B cell (primary cell): ENCODE data around the gene E2F3. TPM values are rescaled to one million over a fixed set of nuclear protein-coding genes. Genes with fewer than 3 reads are reported as not detected.

Experiments used
- ATAC-seq: fragments of 200-7000 bp; cut with Tn5 transposase; one replicate; pipeline ENCODE4 v1.10.0; 2021; ENCODE audit warnings: low read depth, mild to moderate bottlenecking, moderate number of reproducible peaks, moderate library complexity
- CTCF ChIA-PET: fragments of 350-600 bp; sonication (Branson Sonifier 250); formaldehyde crosslinking; loops from one replicate; lab custom pipeline; 2021; ENCODE audit warnings: antibody characterized with exemption, inconsistent platforms; lab: Charles Lee
- POLR2A ChIA-PET: fragments of 350-600 bp; sonication (Branson Sonifier 250); formaldehyde crosslinking; loops from one replicate; lab custom pipeline; 2021; ENCODE audit warnings: antibody characterized with exemption; lab: Charles Lee
- DNase-seq: peaks from one replicate; pipeline ENCODE4 v3.0.0; 2013
- H2AFZ ChIP-seq: 2 replicates; pipeline ENCODE4 v1.6.1; 2012; ENCODE audit warnings: mild to moderate bottlenecking, low read depth, low read length; ENCODE audit not compliant: insufficient read depth, poor library complexity, severe bottlenecking
- H3K27ac ChIP-seq, 2 donors: 1 replicate in 1 of 2; 2 replicates in 1 of 2; pipeline ENCODE4 v1.5.1; 2012 to 2013; ENCODE audit warnings: low read length in 2 of 2, mild to moderate bottlenecking in 2 of 2, moderate library complexity in 1 of 2
- H3K27me3 ChIP-seq, 4 experiments: fragments of 200-600 bp in 1 of 4; sonication (generic) in 1 of 4; replicated peaks in 1 of 4; 1 replicate in 2 of 4; 2 replicates in 2 of 4; pipeline versions ENCODE4 v1.6.1 to v1.7.0; 2013 to 2016; ENCODE audit warnings: low read length in 3 of 4, mild to moderate bottlenecking in 2 of 4, mixed read lengths in 1 of 4, moderate library complexity in 1 of 4; ENCODE audit not compliant: insufficient read depth in 4 of 4, control insufficient read depth in 3 of 4; ENCODE audit errors: control extremely low read depth in 1 of 4
- H3K36me3 ChIP-seq, 2 experiments: replicated peaks in 1 of 2; 1 replicate in 1 of 2; 2 replicates in 1 of 2; pipeline versions ENCODE4 v1.6.1 to v1.7.1; 2013; ENCODE audit warnings: low read length in 1 of 2; ENCODE audit not compliant: insufficient read depth in 2 of 2, control insufficient read depth in 1 of 2; ENCODE audit errors: control extremely low read depth in 1 of 2, extremely low read depth in 1 of 2
- H3K4me1 ChIP-seq, 2 donors: fragments of 200-600 bp in 1 of 2; sonication (generic) in 1 of 2; 1 replicate in 1 of 2; 2 replicates in 1 of 2; pipeline versions ENCODE4 v1.5.1 to v1.6.1; 2013 to 2017; ENCODE audit warnings: low read length in 2 of 2; ENCODE audit not compliant: control insufficient read depth in 2 of 2, insufficient read depth in 2 of 2
- H3K4me2 ChIP-seq: replicated peaks from 2 replicates; pipeline ENCODE3; 2012; ENCODE audit warnings: mild to moderate bottlenecking, low read depth, low read length; ENCODE audit not compliant: poor library complexity, severe bottlenecking
- H3K4me3 ChIP-seq, 5 experiments: fragments of 200-600 bp in 1 of 5; sonication (generic) in 1 of 5; 1 replicate in 3 of 5; 2 replicates in 2 of 5; pipeline versions ENCODE4 v1.5.1 to v1.7.0; 2011 to 2016; ENCODE audit warnings: low read length in 4 of 5, mild to moderate bottlenecking in 4 of 5, low read depth in 2 of 5, control low read depth in 1 of 5, moderate library complexity in 1 of 5; ENCODE audit not compliant: insufficient read depth in 1 of 5; ENCODE audit errors: control extremely low read depth in 1 of 5, extremely low read depth in 1 of 5
- H3K79me2 ChIP-seq: fragments of 200-600 bp; sonication (generic); one replicate; pipeline ENCODE4 v1.6.0; 2016; ENCODE audit warnings: low read length; ENCODE audit not compliant: control insufficient read depth, insufficient read depth
- H3K9ac ChIP-seq: fragments of 200-600 bp; sonication (generic); 2 replicates; pipeline ENCODE4 v1.6.1; 2017; ENCODE audit warnings: mild to moderate bottlenecking, low read length, moderate library complexity
- H3K9me3 ChIP-seq, 3 donors: one replicate each; pipeline versions ENCODE4 v1.6.1 to v1.7.1; 2013; ENCODE audit warnings: low read length in 2 of 3; ENCODE audit not compliant: control insufficient read depth in 2 of 3, insufficient read depth in 1 of 3; ENCODE audit errors: control extremely low read depth in 1 of 3
- H4K20me1 ChIP-seq: 2 replicates; pipeline ENCODE4 v1.6.0; 2012; ENCODE audit warnings: mild to moderate bottlenecking, low read length; ENCODE audit not compliant: insufficient read depth, control insufficient read depth, poor library complexity, severe bottlenecking
- H3K27ac Mint-ChIP-seq: one replicate; pipeline ENCODE4 v1.8.0; 2021; ENCODE audit warnings: mixed read lengths
- H3K27me3 Mint-ChIP-seq: one replicate; pipeline ENCODE4 v1.8.0; 2021; ENCODE audit warnings: mixed read lengths
- H3K4me1 Mint-ChIP-seq: one replicate; pipeline ENCODE4 v1.8.0; 2021; ENCODE audit warnings: mixed read lengths
- H3K4me3 Mint-ChIP-seq: one replicate; pipeline ENCODE4 v1.8.0; 2021; ENCODE audit warnings: mixed read lengths
- H3K9me3 Mint-ChIP-seq: one replicate; pipeline ENCODE4 v1.8.0; 2022; ENCODE audit warnings: mixed read lengths; ENCODE audit not compliant: insufficient read depth
- CTCF ChIP-seq: fragments of 200-600 bp; IDR thresholded peaks from one replicate; pipeline ENCODE4 v1.8.0; 2022; ENCODE audit warnings: antibody characterized with exemption, mild to moderate bottlenecking
- EZH2 ChIP-seq: IDR thresholded peaks from 2 replicates; pipeline ENCODE4 v1.6.1; 2012; ENCODE audit warnings: borderline replicate concordance, low read depth, mild to moderate bottlenecking, moderate library complexity, low read length; ENCODE audit not compliant: insufficient read depth, poor library complexity, severe bottlenecking
- WGBS: methylation state at CpG from one replicate; pipeline ENCODE4 v1.1.5; 2013; ENCODE audit warnings: missing lambda C conversion rate; ENCODE audit not compliant: insufficient coverage; 5-methylcytosine and 5-hydroxymethylcytosine counted together
- intact Hi-C: fragments of 100-400 bp; cut with micrococcal nuclease; formaldehyde crosslinking; loops from one replicate; pipeline ENCODE4 v1.10.0; 2022
- polyA plus RNA-seq: library from polyadenylated mRNA; depleted of rRNA; stranded (reverse); fragments of >200 nt; gene quantifications from 2 replicates; pipeline ENCODE4 v1.2.3, GENCODE V29; 2012
- total RNA-seq, 2 donors: library from RNA; stranded (reverse); fragments of 120-200 nt in 1 of 2; gene quantifications; 1 replicate in 1 of 2; 2 replicates in 1 of 2; pipeline versions ENCODE4 v1.2.3 to v1.2.4, GENCODE V29; 2013 to 2022

E2F3 gene
- total and polyA plus RNA-seq, 2 donors (not counting 1 experiment from before 2014, with no cell fraction given) = 2.2 to 8.3 TPM

GRCh38 chr6:20538131-20538662 is 136.5 kb downstream of the E2F3 start:
- Histone ChIP-seq H3K27ac (no peak overlapping the region), H3K4me2 (no peak overlapping the region), H3K36me3 (peaks cover 8 to 26% of the 10 kb centered on the region in 2 experiments), H3K27me3 (no peaks in the 10 kb centered on the region), H3K4me1 (peaks cover 14 to 16% of the 10 kb centered on the region in 2 donors), H2AFZ (no peak overlapping the region), H3K9ac (no peak overlapping the region), H3K4me3 (no peak overlapping the region), H3K79me2 (peaks cover 78% of the 10 kb centered on the region), H4K20me1 (peaks cover 20% of the 10 kb centered on the region), H3K9me3 (no peaks in the 10 kb centered on the region)
- TF ChIP-seq CTCF (no peak), EZH2 (no peak)
- WGBS = no CpG with 5 or more reads among the region's 1 CpG
- DNase-seq (no peak), ATAC-seq (no peak)
- no peaks in the 10 kb centered on the region for H3K27me3 Mint-ChIP-seq
- H3K4me1 Mint-ChIP-seq = peaks cover 39% of the 10 kb centered on the region
- H3K9me3 Mint-ChIP-seq = no peaks in the 10 kb centered on the region
- no peak overlapping the region for H3K27ac Mint-ChIP-seq
- no peak overlapping the region for H3K4me3 Mint-ChIP-seq
- ChIA-PET POLR2A (no interaction called here), CTCF (interaction anchor here (0.6 to 2.8 kb wide), 3 partner anchors 10 to 1050 kb away, joined by 3 to 9 read pairs (median 3); no protein-coding TSS in a partner anchor)
- intact Hi-C loops = no loop called here

- peaks cover 20% of the 10 kb centered on the region for H4K20me1 ChIP-seq
- TF ChIP-seq CTCF (no peak), EZH2 (no peak)
- Mint-ChIP-seq H3K27ac (no peak overlapping the region), H3K4me3 (no peak overlapping the region), H3K4me1 (peaks cover 35% of the 10 kb centered on the region), H3K9me3 (no peaks in the 10 kb centered on the region), H3K27me3 (no peaks in the 10 kb centered on the region)
- no peak for ATAC-seq
- H3K4me1 ChIP-seq = peaks cover 12 to 15% of the 10 kb centered on the region in 2 donors
- CTCF ChIA-PET = interaction anchor here (0.6 kb wide), 1 partner anchor 1050 kb away, joined by 3 read pairs; no protein-coding TSS in a partner anchor
- H3K4me3 ChIP-seq = no peak overlapping the region
- H3K9ac ChIP-seq = no peak overlapping the region
- no peak overlapping the region for H3K4me2 ChIP-seq
- peaks cover 73% of the 10 kb centered on the region for H3K79me2 ChIP-seq
- 100% methylated on average over 2 of the region's 4 CpGs for WGBS
- DNase-seq = no peak
- intact Hi-C loops = no loop called here
- POLR2A ChIA-PET = no interaction called here
- H3K36me3 ChIP-seq = peaks cover 8 to 28% of the 10 kb centered on the region in 2 experiments
- H2AFZ ChIP-seq = no peak overlapping the region
- no peaks in the 10 kb centered on the region for H3K9me3 ChIP-seq
- no peaks in the 10 kb centered on the region for H3K27me3 ChIP-seq
- no peak overlapping the region for H3K27ac ChIP-seq
These were observed 137.2 kb downstream of the E2F3 start for GRCh38 chr6:20538907-20539306.
